HG02642 (cell line): Measurements from ENCODE around the gene KRAS.

Experiments used
- ATAC-seq: cut with Tn5 transposase; IDR thresholded peaks from one replicate; pipeline ENCODE4 v1.9.1; 2021; ENCODE audit warnings: mild to moderate bottlenecking; ENCODE audit not compliant: unreplicated experiment, poor library complexity

Gene KRAS

DNA sequence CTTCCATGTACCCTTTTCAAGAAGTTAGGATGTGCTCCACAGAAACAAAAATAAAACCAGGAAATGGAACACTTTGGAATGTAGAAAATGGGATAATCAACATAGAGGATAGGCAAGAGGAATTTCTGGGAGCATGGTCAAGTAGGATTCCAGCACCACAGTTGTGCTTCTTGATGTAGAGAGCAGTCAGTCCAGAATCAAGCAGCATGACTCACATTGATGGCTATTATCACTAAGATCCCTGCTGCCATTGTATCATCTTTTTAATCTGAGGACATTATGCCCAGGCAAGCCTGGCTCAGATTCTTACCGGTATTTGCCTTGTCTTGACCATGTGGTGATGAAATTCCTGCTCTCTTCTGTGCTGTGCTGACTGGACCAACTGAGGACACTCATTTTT lies 50.0 kb downstream of the KRAS start:
- ATAC-seq = no peak

- no peak for ATAC-seq
Measured at GRCh38 chr12:25197608-25198007, 53.1 kb downstream of the KRAS start.

- ATAC-seq = peak; percentile 98
Measured at GRCh38 chr12:25195056-25195971, 55.4 kb downstream of the KRAS start, which contains the start of the genes DNAI7 and ETFRF1. Gene DNAI7, minus strand, starts transcription at chr12:25195160. Its CDS starts 82 bp downstream, at chr12:25195078. Gene ETFRF1, plus strand, starts transcription at chr12:25195237. Its CDS starts 8,720 bp downstream, at chr12:25203957.

DNA sequence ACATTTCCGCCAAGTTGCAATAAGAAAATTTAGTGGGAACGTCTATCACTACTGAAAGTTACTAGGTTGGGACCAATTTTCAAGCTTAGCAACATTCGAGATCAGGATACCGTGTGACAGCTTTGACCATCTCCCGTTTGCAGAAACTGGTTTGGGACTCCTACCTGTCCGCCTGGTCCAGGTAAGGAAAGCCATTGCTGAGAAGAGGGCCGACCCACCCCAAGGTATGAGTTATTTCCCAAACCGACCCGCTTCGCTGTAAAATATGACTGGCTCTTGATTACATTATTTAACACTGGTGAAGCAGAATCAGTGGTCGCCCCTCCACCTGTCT lies 56.0 kb downstream of the KRAS start:
- no peak for ATAC-seq

DNA sequence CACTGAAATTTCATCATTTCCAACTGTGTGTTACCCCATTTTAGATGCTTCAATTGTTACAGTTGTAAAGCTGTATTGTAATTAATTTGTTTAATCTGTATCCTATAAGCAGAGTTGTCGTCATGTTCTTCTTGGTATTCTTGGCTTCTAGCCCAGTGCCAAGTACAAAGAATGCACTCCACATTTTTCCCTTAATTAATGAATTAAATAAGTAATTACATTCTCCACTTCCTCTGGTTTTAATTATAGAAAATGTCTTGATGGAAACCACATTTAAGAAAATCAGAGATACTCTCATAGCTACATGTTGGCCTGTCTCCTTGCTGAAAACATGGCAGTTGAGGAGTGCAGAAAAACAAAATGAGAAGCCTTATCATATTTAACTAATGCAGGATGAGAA lies 56.5 kb downstream of the KRAS start:
- no peak for ATAC-seq

GRCh38 chr12:25190793-25191192 lies 59.9 kb downstream of the KRAS start:
- no peak for ATAC-seq

DNA sequence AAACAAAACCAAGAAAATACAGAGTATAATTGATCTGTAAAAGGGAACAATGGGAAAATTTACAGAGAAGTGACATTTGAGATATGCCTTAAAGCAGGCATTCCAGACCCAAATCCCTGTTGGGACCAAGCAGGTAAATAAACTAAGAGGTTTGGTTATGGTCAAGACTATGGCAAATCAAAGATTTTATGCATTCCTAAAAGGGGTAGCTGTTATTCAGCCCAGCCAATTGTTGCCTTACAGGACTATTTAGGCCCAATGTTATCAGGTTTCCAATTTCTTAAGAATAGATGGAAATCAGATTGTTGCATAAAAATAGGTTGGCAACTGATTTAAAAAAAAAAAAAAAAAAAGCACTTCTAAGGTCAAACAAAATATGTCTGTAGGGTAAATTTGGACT lies 61.1 kb downstream of the KRAS start:
- ATAC-seq = no peak

- ATAC-seq = no peak
Measured at GRCh38 chr12:25187781-25188180, 62.9 kb downstream of the KRAS start.

DNA sequence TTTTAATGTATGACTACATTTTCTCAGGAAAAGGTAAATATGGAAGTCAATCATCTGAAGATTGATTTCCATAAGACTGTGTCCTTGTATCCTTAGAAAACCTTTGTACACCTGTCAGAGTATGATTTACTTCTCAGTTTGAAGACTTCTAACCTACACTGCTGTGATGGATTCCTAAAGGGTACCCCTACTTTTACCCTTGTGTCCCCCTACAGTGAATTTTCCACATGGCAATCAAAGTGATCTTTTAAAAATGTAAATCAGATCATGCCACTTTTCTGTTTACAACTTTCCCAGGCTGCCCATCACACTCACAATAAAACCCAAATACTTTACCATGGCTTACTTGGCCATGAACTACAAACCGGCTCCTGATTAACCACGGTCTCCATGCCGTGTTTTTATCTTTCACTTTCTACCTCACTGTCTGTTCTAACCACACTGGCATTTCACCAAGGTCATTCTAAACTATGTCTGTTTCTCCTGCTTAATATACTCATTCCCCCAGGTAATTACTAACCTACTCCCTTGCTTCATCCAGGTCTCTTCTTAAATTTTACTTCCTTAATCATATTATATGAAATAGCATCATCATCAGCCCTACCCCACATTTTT lies 63.8 kb downstream of the KRAS start:
- peak; percentile 92 for ATAC-seq

DNA sequence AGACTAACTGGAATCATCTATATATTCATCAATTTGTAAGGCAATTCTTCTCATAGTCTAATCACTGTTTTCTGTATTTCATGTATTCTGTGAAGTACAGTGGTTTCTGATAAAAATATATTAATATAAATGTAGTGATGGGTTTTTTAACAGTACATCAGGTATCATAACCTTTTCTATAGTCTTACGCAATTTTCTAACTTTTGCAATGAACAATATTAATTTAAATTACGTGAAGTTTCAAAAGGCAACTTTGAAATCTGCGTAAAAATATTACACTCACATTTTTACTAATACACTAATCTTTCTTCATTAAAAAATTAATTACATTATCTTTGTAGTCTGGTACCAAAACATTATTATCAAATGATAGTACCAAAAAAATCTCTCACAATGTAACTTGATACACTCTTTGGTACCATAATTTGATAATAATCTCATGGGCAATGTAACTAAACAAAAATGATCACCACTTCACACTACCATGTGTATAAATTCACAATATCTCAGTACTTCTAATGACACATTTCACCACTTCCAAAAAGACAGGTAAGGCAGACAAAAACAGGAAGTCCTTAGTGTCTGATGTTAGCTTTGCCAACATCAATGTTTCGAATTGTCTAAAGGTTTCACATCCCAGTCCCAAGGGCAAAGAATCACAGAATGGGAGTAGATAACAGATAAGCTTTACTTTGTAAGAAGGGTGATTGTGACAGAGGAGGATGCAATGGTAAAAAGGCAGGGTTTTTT lies 64.5 kb downstream of the KRAS start:
- ATAC-seq = peak; percentile 42

DNA sequence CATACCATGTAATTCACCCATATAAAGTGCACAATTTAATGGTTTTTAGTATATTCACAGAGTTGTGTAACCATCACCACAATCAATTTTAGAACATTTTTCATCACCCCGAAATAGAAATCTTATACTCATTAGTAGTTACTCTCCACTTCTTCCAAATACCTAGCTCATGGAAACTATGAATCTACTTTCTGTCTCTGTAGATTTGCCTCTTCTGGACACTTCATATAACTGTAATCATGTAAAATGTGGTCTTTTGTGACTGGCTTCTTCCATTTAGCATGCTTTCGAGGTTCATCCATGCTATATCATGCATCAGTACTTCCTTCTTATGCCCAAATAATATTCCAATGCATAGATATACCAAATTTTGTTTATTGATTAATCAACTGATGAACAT lies 66.6 kb downstream of the KRAS start:
- ATAC-seq = no peak

DNA sequence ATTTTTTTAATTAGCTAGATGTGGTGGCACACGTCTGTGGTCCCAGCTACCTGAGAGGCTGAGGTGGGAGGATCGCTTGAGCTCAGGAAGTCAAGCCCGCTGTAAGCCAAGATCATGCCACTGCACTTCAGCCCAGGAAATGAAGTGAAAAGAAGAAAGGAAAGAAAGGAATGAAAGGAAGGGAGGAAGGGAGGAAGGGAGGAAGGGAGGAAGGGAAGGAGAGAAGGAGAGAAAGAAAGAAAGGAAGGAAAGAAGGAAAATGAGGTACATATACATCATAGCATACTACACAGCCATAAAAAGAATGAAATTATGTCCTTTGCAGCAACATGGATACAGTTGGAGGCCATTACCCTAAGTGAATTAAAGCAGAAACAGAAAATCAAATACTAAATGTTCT lies 68.0 kb downstream of the KRAS start:
- ATAC-seq = no peak

GRCh38 chr12:25162866-25163265 lies 87.9 kb downstream of the KRAS start:
- ATAC-seq = no peak

- no peak for ATAC-seq
Measured at GRCh38 chr12:25156061-25156460, 94.7 kb downstream of the KRAS start.

GRCh38 chr12:25155022-25155576 lies 95.6 kb downstream of the KRAS start:
- ATAC-seq = peak; percentile 63
